Natural killer cell (primary cell): ENCODE measurements around the gene TMEM203. TPM values are rescaled to one million over a fixed set of nuclear protein-coding genes. Genes with fewer than 3 reads are reported as not detected.

Experiments
- ATAC-seq, 3 donors: fragments of 150-1000 bp in 2 of 3; fragments of 200-7000 bp in 1 of 3; cut with Tn5 transposase; 1 replicate in 1 of 3; 2 replicates in 2 of 3; pipeline ENCODE4 v1.10.0; 2021; ENCODE audit warnings: mild to moderate bottlenecking in 2 of 3, moderate library complexity in 2 of 3
- DNase-seq, 2 donors: peaks; one replicate each; pipeline versions ENCODE4 v3.0.0 to v3.0.0-alpha.2; 2013 to 2021; ENCODE audit warnings: mixed read lengths in 1 of 2
- H3K27ac ChIP-seq: one replicate; pipeline ENCODE4 v1.5.1; 2013; ENCODE audit warnings: mild to moderate bottlenecking, low read length
- H3K27me3 ChIP-seq: one replicate; pipeline ENCODE4 v1.6.1; 2013; ENCODE audit warnings: low read length; ENCODE audit not compliant: control insufficient read depth, insufficient read depth
- H3K36me3 ChIP-seq: one replicate; pipeline ENCODE4 v1.6.1; 2013; ENCODE audit warnings: low read length; ENCODE audit not compliant: control insufficient read depth, insufficient read depth
- H3K4me1 ChIP-seq: one replicate; pipeline ENCODE4 v1.6.1; 2013; ENCODE audit warnings: low read length; ENCODE audit not compliant: control insufficient read depth, insufficient read depth
- H3K4me3 ChIP-seq: one replicate; pipeline ENCODE4 v1.5.1; 2013; ENCODE audit warnings: low read length
- H3K9me3 ChIP-seq: one replicate; pipeline ENCODE4 v1.6.1; 2013; ENCODE audit warnings: low read length; ENCODE audit not compliant: control insufficient read depth, insufficient read depth
- H3K27ac Mint-ChIP-seq, 2 donors: one replicate each; pipeline ENCODE4 v1.8.0; 2022; ENCODE audit warnings: mild to moderate bottlenecking in 2 of 2, mixed read lengths in 2 of 2, moderate library complexity in 1 of 2
- H3K27me3 Mint-ChIP-seq, 2 donors: one replicate each; pipeline ENCODE4 v1.8.0; 2022; ENCODE audit warnings: low read depth in 2 of 2, mixed read lengths in 2 of 2
- H3K36me3 Mint-ChIP-seq: one replicate; pipeline ENCODE4 v1.8.0; 2022; ENCODE audit warnings: mixed read lengths
- H3K4me1 Mint-ChIP-seq, 2 donors: one replicate each; pipeline ENCODE4 v1.8.0; 2022; ENCODE audit warnings: mixed read lengths in 2 of 2
- H3K4me3 Mint-ChIP-seq: one replicate; pipeline ENCODE4 v1.8.0; 2022; ENCODE audit warnings: mild to moderate bottlenecking, moderate library complexity, mixed read lengths
- H3K9me3 Mint-ChIP-seq, 2 donors: one replicate each; pipeline ENCODE4 v1.8.0; 2022; ENCODE audit warnings: mixed read lengths in 2 of 2
- WGBS: methylation state at CpG from one replicate; pipeline ENCODE4 v1.1.7; 2013; ENCODE audit warnings: missing lambda C conversion rate; ENCODE audit not compliant: insufficient coverage; 5-methylcytosine and 5-hydroxymethylcytosine counted together
- intact Hi-C: fragments of 100-400 bp; cut with micrococcal nuclease; formaldehyde crosslinking; loops from one replicate; pipeline ENCODE4 v1.14.2; 2022
- total RNA-seq, 4 donors: library from RNA; stranded (reverse); fragments of 120-200 nt in 1 of 4; gene quantifications; one replicate each; pipeline versions ENCODE4 v1.2.3 to v1.2.4, GENCODE V29; 2013 to 2022
- TF ChIP-seq, protein P1 (sequence below): fragments of 200-600 bp; IDR thresholded peaks from one replicate; pipeline ENCODE4 v1.8.0; 2022; ENCODE audit warnings: antibody characterized with exemption

TMEM203 gene
- total RNA-seq, 3 donors from 2014 or later (not counting 1 experiment from before 2014, with no cell fraction given), result 22.1 to 30.5 (median 27.1) TPM

DNA sequence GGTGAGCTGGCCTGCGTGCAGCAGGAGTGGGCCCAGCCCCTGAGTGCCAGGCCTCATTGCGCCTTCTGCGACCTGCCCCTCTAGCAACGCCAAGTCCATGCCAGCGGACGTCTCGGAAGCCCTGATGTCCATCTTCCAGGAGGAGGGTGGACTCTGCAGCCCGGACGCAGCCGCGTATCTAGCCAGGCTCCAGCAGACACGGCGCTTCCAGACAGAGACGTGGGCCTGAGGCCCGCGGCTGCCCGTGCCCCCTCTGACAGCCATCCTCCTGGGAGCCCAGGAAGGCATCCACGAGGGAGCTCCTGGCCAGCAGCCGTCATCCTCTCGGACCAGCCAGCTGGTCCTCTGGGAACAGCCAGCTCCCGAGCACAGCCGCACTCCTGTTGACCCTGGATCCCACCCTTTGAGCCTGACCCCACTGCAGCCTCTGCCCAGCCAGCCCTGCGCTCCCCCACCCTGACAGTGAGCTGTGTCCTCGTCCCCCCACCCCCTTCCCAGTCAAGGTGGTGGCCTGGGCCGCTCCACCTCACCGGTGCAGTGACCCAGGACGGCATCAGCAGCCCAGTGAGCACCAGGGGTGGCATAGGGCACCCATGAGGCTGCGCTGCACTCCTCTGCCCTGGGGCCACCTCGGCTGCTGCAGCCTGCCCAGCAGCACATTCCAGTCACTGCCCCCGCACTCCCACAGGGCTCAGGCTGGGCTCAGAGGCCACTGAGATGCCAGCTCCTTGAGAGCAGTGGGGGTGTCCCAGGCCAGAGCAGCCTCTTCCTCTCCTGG, 10.9 kb upstream of the TMEM203 start:
- Histone ChIP-seq H3K9me3 (no peaks in the 10 kb centered on the region), H3K4me3 (no peak overlapping the region), H3K36me3 (no peaks in the 10 kb centered on the region), H3K27ac (no peak overlapping the region), H3K27me3 (no peaks in the 10 kb centered on the region), H3K4me1 (no peaks in the 10 kb centered on the region)
- Mint-ChIP-seq H3K36me3 (no peaks in the 10 kb centered on the region), H3K27ac (no peak overlapping the region), H3K4me3 (no peak overlapping the region), H3K9me3 (no peaks in the 10 kb centered on the region), H3K4me1 (no peaks in the 10 kb centered on the region), H3K27me3 (no peaks in the 10 kb centered on the region)
- WGBS, result 97% methylated on average over 30 of the region's 30 CpGs
- TF ChIP-seq, protein P1, sequence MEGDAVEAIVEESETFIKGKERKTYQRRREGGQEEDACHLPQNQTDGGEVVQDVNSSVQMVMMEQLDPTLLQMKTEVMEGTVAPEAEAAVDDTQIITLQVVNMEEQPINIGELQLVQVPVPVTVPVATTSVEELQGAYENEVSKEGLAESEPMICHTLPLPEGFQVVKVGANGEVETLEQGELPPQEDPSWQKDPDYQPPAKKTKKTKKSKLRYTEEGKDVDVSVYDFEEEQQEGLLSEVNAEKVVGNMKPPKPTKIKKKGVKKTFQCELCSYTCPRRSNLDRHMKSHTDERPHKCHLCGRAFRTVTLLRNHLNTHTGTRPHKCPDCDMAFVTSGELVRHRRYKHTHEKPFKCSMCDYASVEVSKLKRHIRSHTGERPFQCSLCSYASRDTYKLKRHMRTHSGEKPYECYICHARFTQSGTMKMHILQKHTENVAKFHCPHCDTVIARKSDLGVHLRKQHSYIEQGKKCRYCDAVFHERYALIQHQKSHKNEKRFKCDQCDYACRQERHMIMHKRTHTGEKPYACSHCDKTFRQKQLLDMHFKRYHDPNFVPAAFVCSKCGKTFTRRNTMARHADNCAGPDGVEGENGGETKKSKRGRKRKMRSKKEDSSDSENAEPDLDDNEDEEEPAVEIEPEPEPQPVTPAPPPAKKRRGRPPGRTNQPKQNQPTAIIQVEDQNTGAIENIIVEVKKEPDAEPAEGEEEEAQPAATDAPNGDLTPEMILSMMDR, result no peak
- ATAC-seq (no peak), DNase-seq (no peak)
- intact Hi-C loops, result no loop called here

DNA sequence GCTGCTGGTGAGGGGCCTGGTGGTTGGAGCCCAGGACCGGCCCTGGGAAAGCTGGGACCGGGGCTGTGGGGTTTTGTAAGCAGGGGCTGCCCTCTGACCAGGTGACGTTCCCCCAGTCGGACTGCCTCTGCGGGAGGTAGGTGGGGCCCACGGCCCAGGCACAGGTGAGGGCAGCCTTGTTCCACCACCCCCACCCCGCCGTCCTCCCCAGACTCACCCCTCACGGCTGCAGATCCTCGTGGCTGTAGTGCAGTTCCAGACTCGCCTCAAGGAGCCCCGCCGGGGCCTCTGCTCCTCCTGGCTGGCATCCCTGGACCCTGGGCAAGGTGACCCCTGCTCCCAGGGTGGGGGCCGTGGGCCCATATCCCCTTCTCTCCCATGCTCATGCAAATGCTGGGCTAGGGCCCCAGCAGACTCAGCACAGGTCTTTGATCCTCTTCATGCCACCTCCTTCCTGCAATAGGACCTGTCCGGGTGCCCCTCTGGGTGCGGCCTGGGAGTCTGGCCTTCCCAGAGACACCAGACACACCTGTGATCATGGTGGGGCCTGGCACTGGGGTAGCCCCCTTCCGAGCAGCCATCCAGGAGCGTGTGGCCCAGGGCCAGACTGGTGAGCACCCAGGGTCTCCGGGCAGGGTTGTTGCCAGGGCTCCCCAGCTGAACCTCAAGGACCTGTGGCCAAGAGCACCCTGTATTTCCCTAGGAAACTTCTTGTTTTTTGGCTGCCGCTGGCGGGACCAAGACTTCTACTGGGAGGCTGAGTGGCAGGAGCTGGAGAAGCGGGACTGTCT, 9.9 kb upstream of the TMEM203 start:
- DNase-seq (no peak), ATAC-seq (no peak)
- Histone ChIP-seq H3K27me3 (no peaks in the 10 kb centered on the region), H3K36me3 (no peaks in the 10 kb centered on the region), H3K9me3 (no peaks in the 10 kb centered on the region), H3K4me1 (no peaks in the 10 kb centered on the region), H3K27ac (no peak overlapping the region), H3K4me3 (no peak overlapping the region)
- Mint-ChIP-seq H3K27me3 (no peaks in the 10 kb centered on the region), H3K9me3 (no peaks in the 10 kb centered on the region), H3K36me3 (no peaks in the 10 kb centered on the region), H3K4me1 (peaks cover 3 to 6% of the 10 kb centered on the region in 2 donors), H3K27ac (no peak overlapping the region), H3K4me3 (no peak overlapping the region)
- TF ChIP-seq, protein P1, result no peak
- WGBS, result 96% methylated on average over 22 of the region's 22 CpGs
- intact Hi-C loops, result no loop called here

DNA sequence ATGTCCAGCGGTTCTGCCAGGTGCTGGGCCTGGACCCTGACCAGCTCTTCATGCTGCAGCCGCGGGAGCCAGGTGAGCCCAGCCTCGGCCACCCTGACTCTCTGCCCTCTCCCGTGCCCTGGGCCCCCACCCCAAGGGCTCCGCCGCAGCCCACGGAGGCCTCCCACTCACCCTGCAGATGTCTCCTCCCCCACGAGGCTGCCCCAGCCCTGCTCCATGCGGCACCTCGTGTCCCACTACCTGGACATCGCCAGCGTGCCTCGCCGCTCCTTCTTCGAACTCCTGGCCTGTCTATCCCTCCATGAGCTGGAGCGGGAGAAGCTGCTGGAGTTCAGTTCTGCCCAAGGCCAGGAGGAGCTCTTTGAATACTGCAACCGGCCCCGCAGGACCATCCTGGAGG, 9.2 kb upstream of the TMEM203 start:
- Mint-ChIP-seq H3K27me3 (no peaks in the 10 kb centered on the region), H3K36me3 (no peaks in the 10 kb centered on the region), H3K4me1 (peaks cover 3 to 6% of the 10 kb centered on the region in 2 donors), H3K9me3 (no peaks in the 10 kb centered on the region), H3K4me3 (no peak overlapping the region), H3K27ac (no peak overlapping the region)
- TF ChIP-seq, protein P1, result no peak
- Histone ChIP-seq H3K36me3 (no peaks in the 10 kb centered on the region), H3K27me3 (no peaks in the 10 kb centered on the region), H3K9me3 (no peaks in the 10 kb centered on the region), H3K27ac (no peak overlapping the region), H3K4me3 (no peak overlapping the region), H3K4me1 (no peaks in the 10 kb centered on the region)
- intact Hi-C loops, result no loop called here
- ATAC-seq, result no peak
- WGBS, result 96% methylated on average over 19 of the region's 19 CpGs
- DNase-seq, result no peak
